Measurements from ENCODE around the gene ADPGK.

ADPGK gene

GRCh38 chr15:72792431-72792830 is 8.9 kb upstream of the ADPGK start:
- TF ChIP-seq, protein P1, sequence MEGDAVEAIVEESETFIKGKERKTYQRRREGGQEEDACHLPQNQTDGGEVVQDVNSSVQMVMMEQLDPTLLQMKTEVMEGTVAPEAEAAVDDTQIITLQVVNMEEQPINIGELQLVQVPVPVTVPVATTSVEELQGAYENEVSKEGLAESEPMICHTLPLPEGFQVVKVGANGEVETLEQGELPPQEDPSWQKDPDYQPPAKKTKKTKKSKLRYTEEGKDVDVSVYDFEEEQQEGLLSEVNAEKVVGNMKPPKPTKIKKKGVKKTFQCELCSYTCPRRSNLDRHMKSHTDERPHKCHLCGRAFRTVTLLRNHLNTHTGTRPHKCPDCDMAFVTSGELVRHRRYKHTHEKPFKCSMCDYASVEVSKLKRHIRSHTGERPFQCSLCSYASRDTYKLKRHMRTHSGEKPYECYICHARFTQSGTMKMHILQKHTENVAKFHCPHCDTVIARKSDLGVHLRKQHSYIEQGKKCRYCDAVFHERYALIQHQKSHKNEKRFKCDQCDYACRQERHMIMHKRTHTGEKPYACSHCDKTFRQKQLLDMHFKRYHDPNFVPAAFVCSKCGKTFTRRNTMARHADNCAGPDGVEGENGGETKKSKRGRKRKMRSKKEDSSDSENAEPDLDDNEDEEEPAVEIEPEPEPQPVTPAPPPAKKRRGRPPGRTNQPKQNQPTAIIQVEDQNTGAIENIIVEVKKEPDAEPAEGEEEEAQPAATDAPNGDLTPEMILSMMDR (IDR thresholded peaks at IDR 0.05; ENCODE audit: control extremely low read depth, extremely low read depth, low read depth, missing control alignments) = no peak
- POLR2A ChIA-PET = no interaction called here
- CTCF ChIA-PET = no interaction called here
- DNase-seq (ENCODE audit: extremely low spot score) = no peak

DNA sequence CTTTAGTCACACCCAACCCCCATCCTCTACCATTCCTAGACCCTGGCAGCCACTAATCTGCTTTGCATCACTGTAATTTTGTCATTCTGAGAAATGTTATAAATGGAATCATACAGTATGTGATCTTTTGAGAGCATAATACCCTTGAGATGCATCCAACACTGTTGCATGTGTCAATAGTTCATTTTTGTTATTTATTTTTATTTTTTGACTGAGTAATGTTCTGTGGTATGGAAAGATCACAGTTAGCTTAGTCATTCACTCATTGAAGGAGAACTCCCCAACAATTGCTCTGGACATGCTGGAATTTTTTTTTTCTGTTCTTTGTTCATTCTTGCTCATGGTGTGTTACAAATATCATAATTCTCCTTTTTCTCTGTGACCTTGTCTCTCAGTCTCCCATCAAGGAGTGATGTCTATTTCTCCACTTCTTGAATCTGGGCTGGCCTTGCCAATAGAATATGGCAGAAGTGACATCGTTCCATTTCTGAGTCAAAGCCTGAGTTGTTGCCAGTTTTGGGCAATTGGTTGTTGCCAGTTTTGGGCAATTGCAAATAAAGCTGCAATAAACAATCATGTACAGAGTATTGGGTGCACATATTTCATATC is 6.8 kb upstream of the ADPGK start:
- TF ChIP-seq, protein P1 (IDR thresholded peaks at IDR 0.05; ENCODE audit: control extremely low read depth, extremely low read depth, low read depth, missing control alignments) = no peak
- DNase-seq (ENCODE audit: extremely low spot score) = no peak
- ChIA-PET CTCF (no interaction called here), POLR2A (no interaction called here)

GRCh38 chr15:72787526-72787925 is 4.0 kb upstream of the ADPGK start:
- CTCF ChIA-PET = interaction anchor here (1.3 kb wide), 1 partner anchor 9 kb away, joined by 3 read pairs; no protein-coding TSS in a partner anchor
- no peak for DNase-seq (ENCODE audit: extremely low spot score)
- POLR2A ChIA-PET = no interaction called here
- TF ChIP-seq, protein P1 (IDR thresholded peaks at IDR 0.05; ENCODE audit: control extremely low read depth, extremely low read depth, low read depth, missing control alignments) = no peak

GRCh38 chr15:72786676-72787345 is 3.3 kb upstream of the ADPGK start:
- no peak for DNase-seq (ENCODE audit: extremely low spot score)
- CTCF ChIA-PET = interaction anchor here (1.3 to 1.9 kb wide), 2 partner anchors 10 to 65 kb away, joined by 3 to 6 read pairs; no protein-coding TSS in a partner anchor
- POLR2A ChIA-PET = interaction anchor here (0.6 kb wide), 1 partner anchor 422 kb away, joined by 7 read pairs; no protein-coding TSS in a partner anchor
- TF ChIP-seq, protein P1 (IDR thresholded peaks at IDR 0.05; ENCODE audit: control extremely low read depth, extremely low read depth, low read depth, missing control alignments) = no peak

DNA sequence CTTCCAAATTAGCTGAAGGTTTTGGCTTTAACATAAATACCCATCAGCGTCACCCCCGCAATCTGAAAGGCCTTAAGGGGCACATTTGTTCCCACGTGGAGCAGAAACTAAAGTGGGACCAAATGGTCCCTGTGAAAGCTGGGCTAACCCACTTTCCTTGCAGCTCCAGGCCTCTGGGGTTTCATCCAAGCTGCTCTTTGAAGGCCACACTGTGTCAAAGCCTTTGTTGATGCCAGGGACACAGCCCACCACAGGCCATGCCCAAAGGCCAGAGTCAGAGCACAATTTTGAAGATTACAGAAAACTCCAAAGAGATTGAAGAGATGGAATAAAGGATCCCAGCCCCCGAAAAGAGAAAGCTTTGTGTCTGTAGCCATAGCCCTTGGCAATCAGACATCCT is 2.7 kb upstream of the ADPGK start:
- POLR2A ChIA-PET = interaction anchor here (0.6 kb wide), 1 partner anchor 421 kb away, joined by 7 read pairs; no protein-coding TSS in a partner anchor
- DNase-seq (ENCODE audit: extremely low spot score) = no peak
- TF ChIP-seq, protein P1 (IDR thresholded peaks at IDR 0.05; ENCODE audit: control extremely low read depth, extremely low read depth, low read depth, missing control alignments) = no peak
- CTCF ChIA-PET = interaction anchor here (1.2 to 2.0 kb wide), 3 partner anchors 7 to 65 kb away, joined by 3 to 7 read pairs (median 6); no protein-coding TSS in a partner anchor

DNA sequence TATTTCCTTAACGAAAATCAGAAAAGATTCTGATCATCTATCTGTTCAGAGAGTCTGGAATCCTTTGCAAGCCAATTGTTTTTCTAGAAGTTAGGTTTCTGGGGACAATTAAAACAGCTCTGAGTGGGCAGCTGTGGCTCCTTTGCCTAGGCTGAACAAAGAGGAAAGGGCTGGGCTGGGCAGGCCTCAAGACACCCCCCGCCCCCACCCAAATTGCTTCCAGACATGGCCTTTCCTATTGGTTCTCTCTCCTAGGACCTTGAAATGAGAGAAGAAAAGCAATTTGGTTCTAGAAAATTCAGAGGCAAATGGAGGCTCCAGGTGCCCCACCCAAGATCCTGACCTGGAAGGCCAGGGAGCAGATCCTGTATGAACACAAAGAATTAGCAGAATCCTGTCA is 2.3 kb upstream of the ADPGK start:
- TF ChIP-seq, protein P1 (IDR thresholded peaks at IDR 0.05; ENCODE audit: control extremely low read depth, extremely low read depth, low read depth, missing control alignments) = no peak
- DNase-seq (ENCODE audit: extremely low spot score) = no peak
- CTCF ChIA-PET = interaction anchor here (1.2 to 2.0 kb wide), 4 partner anchors 8 to 64 kb away, joined by 3 to 7 read pairs (median 4); no protein-coding TSS in a partner anchor
- POLR2A ChIA-PET = no interaction called here
